K562 (cell line): ENCODE results near the gene HPRT1. TPM values are rescaled to one million over a fixed set of nuclear protein-coding genes. Genes with fewer than 3 reads are reported as not detected.

Experiments used
- ATAC-seq: fragments of 200-7000 bp; cut with Tn5 transposase; 3 replicates; pipeline ENCODE4 v1.9.1; 2020; ENCODE audit warnings: moderate library complexity
- BruUV-seq: library from RNA; stranded (reverse); fragments of 400-500 nt; replicated peaks from 2 replicates; lab custom pipeline; 2021; lab: Mats Ljungman, UMichigan
- CTCF ChIA-PET: fragments of 300-600 bp; formaldehyde crosslinking; extraction: SDS; loops from one replicate; lab custom pipeline; 2021; ENCODE audit warnings: low intra/inter-chr PET ratio; lab: Yijun Ruan, JAX
- POLR2A ChIA-PET: fragments of 300-600, 350-650 bp; sonication (Branson Sonifier 250); formaldehyde crosslinking; extraction: SDS; loops from one replicate; lab custom pipeline; 2021; ENCODE audit warnings: antibody characterized with exemption, inconsistent platforms; lab: Yijun Ruan, JAX
- DNase-seq, 4 experiments: peaks; one replicate each; pipeline versions ENCODE4 v3.0.0 to v3.0.0-alpha.2; 2011 to 2018; ENCODE audit warnings: low spot score in 3 of 4, mixed read lengths in 3 of 4; ENCODE audit errors: extremely low read depth in 1 of 4
- FAIRE-seq: peaks from 2 replicates; lab custom pipeline; 2011; peaks lifted over from hg19 to GRCh38; lab: Jason Lieb, UNC
- H2AFZ ChIP-seq: 2 replicates; pipeline ENCODE4 v1.6.0; 2011; ENCODE audit warnings: low read depth, low read length, control low read depth, inconsistent platforms
- H3K27ac ChIP-seq: fragments of 200-600 bp; 3 replicates; pipeline ENCODE4 v1.8.0; 2011; ENCODE audit warnings: low read depth, mild to moderate bottlenecking, control low read depth, inconsistent platforms, low read length, moderate library complexity, mixed read lengths; ENCODE audit errors: extremely low read depth
- H3K27me3 ChIP-seq, 2 experiments: fragments of 300-600 bp in 1 of 2; 2 replicates in 1 of 2; 3 replicates in 1 of 2; pipeline versions ENCODE4 v1.6.0 to v1.8.0; 2011; ENCODE audit warnings: inconsistent platforms in 2 of 2, low read length in 2 of 2, mild to moderate bottlenecking in 1 of 2, mixed read lengths in 1 of 2, moderate library complexity in 1 of 2; ENCODE audit not compliant: control insufficient read depth in 2 of 2, insufficient read depth in 2 of 2
- H3K36me3 ChIP-seq: fragments of 300-600 bp; 3 replicates; pipeline ENCODE4 v1.8.0; 2011; ENCODE audit warnings: mild to moderate bottlenecking, low read length, inconsistent platforms; ENCODE audit not compliant: control insufficient read depth, insufficient read depth
- H3K4me1 ChIP-seq, 2 experiments: fragments of 200-600 bp in 1 of 2; replicated peaks in 1 of 2; 2 replicates in 1 of 2; 3 replicates in 1 of 2; pipeline versions ENCODE4 v1.5.1 to v1.8.0; 2011; ENCODE audit warnings: inconsistent platforms in 2 of 2, low read length in 2 of 2, mild to moderate bottlenecking in 1 of 2, mixed read lengths in 1 of 2, moderate library complexity in 1 of 2; ENCODE audit not compliant: control insufficient read depth in 2 of 2, insufficient read depth in 2 of 2
- H3K4me2 ChIP-seq: 2 replicates; pipeline ENCODE4 v1.6.1; 2011; ENCODE audit warnings: low read length, control low read depth, inconsistent platforms, mixed read lengths; ENCODE audit not compliant: insufficient read depth
- H3K4me3 ChIP-seq: fragments of 200-600 bp; sonication (generic), shearing (Covaris generic); 2 replicates; pipeline ENCODE4 v1.5.1; 2016; ENCODE audit warnings: control low read depth, inconsistent platforms
- H3K79me2 ChIP-seq: fragments of 200-600 bp; 3 replicates; pipeline ENCODE4 v1.8.0; 2011; ENCODE audit warnings: low read length, inconsistent platforms; ENCODE audit not compliant: control insufficient read depth, insufficient read depth
- H3K9ac ChIP-seq, 2 experiments: 2 replicates each; pipeline versions ENCODE4 v1.6.0 to v1.6.1; 2011; ENCODE audit warnings: low read depth in 2 of 2, low read length in 2 of 2, control low read depth in 1 of 2, inconsistent platforms in 1 of 2, mild to moderate bottlenecking in 1 of 2, mixed read lengths in 1 of 2; ENCODE audit not compliant: insufficient read depth in 1 of 2
- H3K9me1 ChIP-seq: one replicate; pipeline ENCODE4 v1.6.0; 2011; ENCODE audit warnings: inconsistent platforms, mild to moderate bottlenecking, low read length, moderate library complexity; ENCODE audit not compliant: control insufficient read depth, insufficient read depth
- H3K9me3 ChIP-seq: replicated peaks from 2 replicates; pipeline ENCODE4 v1.5.1; 2011; ENCODE audit warnings: low read depth, low read length, inconsistent platforms; ENCODE audit not compliant: control insufficient read depth, insufficient read depth
- H4K20me1 ChIP-seq: replicated peaks from 2 replicates; pipeline ENCODE4 v1.6.1; 2011; ENCODE audit warnings: low read length, inconsistent platforms, mixed read lengths; ENCODE audit not compliant: control insufficient read depth, insufficient read depth
- CEBPG ChIP-seq, 3 experiments: fragments of 200-800 bp in 1 of 3; sonication (Bioruptor generic) in 1 of 3; sonication (generic) in 1 of 3; formaldehyde crosslinking in 1 of 3; IDR thresholded peaks in 2 of 3; conservative IDR thresholded peaks in 1 of 3; 2 replicates each; pipeline versions ENCODE4 v1.6.1 to v1.8.0; 2016 to 2022; ENCODE audit warnings: missing compliant biosample characterization in 2 of 3, missing genetic modification characterization in 2 of 3, mild to moderate bottlenecking in 1 of 3, missing genetic modification reagents in 1 of 3
- DPF2 ChIP-seq: fragments of 450-650 bp; IDR thresholded peaks from 2 replicates; pipeline ENCODE4 v1.6.1; 2016
- ELK1 ChIP-seq: sonication (generic); formaldehyde crosslinking; IDR thresholded peaks from 2 replicates; pipeline ENCODE4 v1.8.1; 2022; ENCODE audit warnings: missing genetic modification reagents
- EP400 ChIP-seq: fragments of 450-650 bp; IDR thresholded peaks from 2 replicates; pipeline ENCODE4 v1.6.1; 2017; ENCODE audit warnings: antibody characterized with exemption, mild to moderate bottlenecking, moderate library complexity
- ESRRB ChIP-seq: fragments of 250-450 bp; sonication (Bioruptor Pico); IDR thresholded peaks from 2 replicates; pipeline ENCODE4 v1.5.0; 2020; ENCODE audit warnings: mild to moderate bottlenecking, moderate library complexity, borderline replicate concordance
- RBM34 ChIP-seq: fragments of 200-400 bp; formaldehyde crosslinking; IDR thresholded peaks from 2 replicates; pipeline ENCODE4 v1.6.1; 2018; ENCODE audit warnings: low read length, borderline replicate concordance; ENCODE audit not compliant: insufficient read depth
- SAP30 ChIP-seq: fragments of 200-600 bp; sonication (generic); IDR thresholded peaks from 2 replicates; pipeline ENCODE4 v1.6.1; 2012; ENCODE audit warnings: borderline replicate concordance, low read depth, mild to moderate bottlenecking, moderate library complexity, low read length, control low read depth, inconsistent platforms; ENCODE audit not compliant: insufficient read depth, poor library complexity, severe bottlenecking
- ZFP1 ChIP-seq: fragments of 450-650 bp; formaldehyde crosslinking; IDR thresholded peaks from 2 replicates; pipeline ENCODE4 v1.4.0; 2020; ENCODE audit warnings: mild to moderate bottlenecking, mixed read lengths
- ZNF263 ChIP-seq: sonication (generic); formaldehyde crosslinking; IDR thresholded peaks from 2 replicates; pipeline ENCODE4 v1.8.0; 2022; ENCODE audit warnings: mild to moderate bottlenecking, missing genetic modification reagents, borderline replicate concordance
- ZNF79 ChIP-seq: fragments of 250-450 bp; sonication (Bioruptor Pico); IDR thresholded peaks from 2 replicates; pipeline ENCODE4 v1.4.0; 2020; ENCODE audit warnings: low read depth, mild to moderate bottlenecking, moderate library complexity
- WGBS: fragments of 100-300 bp; shearing (Covaris generic); methylation state at CpG from one replicate; pipeline ENCODE4 v1.1.6; 2016; ENCODE audit warnings: low coverage, mixed read lengths; ENCODE audit not compliant: insufficient coverage; ENCODE audit errors: missing lambda C conversion rate; 5-methylcytosine and 5-hydroxymethylcytosine counted together
- in situ Hi-C: fragments of 300-500 bp; cut with MboI; formaldehyde crosslinking; loops from 4 replicates; pipeline ENCODE4 v1.15.0; 2018; ENCODE audit warnings: inconsistent platforms, mixed read lengths
- intact Hi-C: fragments of 100-400 bp; cut with micrococcal nuclease; formaldehyde crosslinking; loops from 2 replicates; pipeline ENCODE4 v1.14.2; 2022
- polyA plus RNA-seq, 8 experiments: library from polyadenylated mRNA; depleted of rRNA in 4 of 8; stranded (reverse) in 5 of 8; unstranded in 3 of 8; fragments of >200 nt; fragmentation: Nextera tagmentation in 2 of 8; fragmentation: Illumina TruSeq in 1 of 8; extraction: Ambion mirVana in 2 of 8; extraction: Trizol in 1 of 8; gene quantifications; 2 replicates each; pipeline versions ENCODE4 v1.2.1 to v1.2.3, GENCODE V29; 2011 to 2014; ENCODE audit warnings: inconsistent platforms in 1 of 8, missing spikeins in 1 of 8
- total RNA-seq, 7 experiments: library from RNA; depleted of rRNA in 6 of 7; stranded (reverse); fragments of >200 nt in 6 of 7; fragmentation: Illumina TruSeq in 2 of 7; extraction: Trizol in 2 of 7; gene quantifications; 2 replicates each; pipeline versions ENCODE4 v1.2.1 to v1.2.3, GENCODE V29; 2011 to 2021; ENCODE audit warnings: low replicate concordance in 1 of 7
- TF ChIP-seq, protein P1 (sequence below): IDR thresholded peaks from 2 replicates; pipeline ENCODE4 v1.6.1; 2014; ENCODE audit warnings: antibody characterized with exemption

HPRT1 gene
- total and polyA plus RNA-seq, 9 of the 15 experiments (the other 6 are each of a cell fraction or from before 2014, with no cell fraction given) = 24.4 to 158 (median 104) TPM

GRCh38 chrX:134431894-134432293 is 28.1 kb upstream of the HPRT1 start:
- TF ChIP-seq DPF2 (no peak), ZNF79 (CRISPR knock-in tag) (no peak), ZNF263 (CRISPR knock-in tag) (no peak), EP400 (no peak), ZFP1 (no peak), CEBPG (CRISPR knock-in tag; IDR thresholded peaks at IDR 0.05) (no peak), CEBPG (tag; conservative IDR thresholded peaks at IDR 0.05 in 1 of 2, IDR thresholded peaks at IDR 0.05 in 1 of 2) (no peak), RBM34 (no peak), ELK1 (no peak), SAP30 (no peak), ESRRB (CRISPR knock-in tag) (no peak)
- TF ChIP-seq, protein P1, sequence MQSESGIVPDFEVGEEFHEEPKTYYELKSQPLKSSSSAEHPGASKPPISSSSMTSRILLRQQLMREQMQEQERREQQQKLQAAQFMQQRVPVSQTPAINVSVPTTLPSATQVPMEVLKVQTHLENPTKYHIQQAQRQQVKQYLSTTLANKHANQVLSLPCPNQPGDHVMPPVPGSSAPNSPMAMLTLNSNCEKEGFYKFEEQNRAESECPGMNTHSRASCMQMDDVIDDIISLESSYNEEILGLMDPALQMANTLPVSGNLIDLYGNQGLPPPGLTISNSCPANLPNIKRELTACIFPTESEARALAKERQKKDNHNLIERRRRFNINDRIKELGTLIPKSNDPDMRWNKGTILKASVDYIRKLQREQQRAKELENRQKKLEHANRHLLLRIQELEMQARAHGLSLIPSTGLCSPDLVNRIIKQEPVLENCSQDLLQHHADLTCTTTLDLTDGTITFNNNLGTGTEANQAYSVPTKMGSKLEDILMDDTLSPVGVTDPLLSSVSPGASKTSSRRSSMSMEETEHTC = no peak
- BruUV-seq = no TSS peak
- Histone ChIP-seq H3K4me1 (no peaks in the 10 kb centered on the region), H3K9me1 (no peaks in the 10 kb centered on the region), H3K4me3 (no peak overlapping the region), H3K79me2 (no peaks in the 10 kb centered on the region), H2AFZ (no peak overlapping the region), H3K27me3 (no peaks in the 10 kb centered on the region), H3K4me2 (no peak overlapping the region), H3K36me3 (peaks cover 32% of the 10 kb centered on the region; the same call in 2 of the 3 replicates), H3K9ac (no peak overlapping the region), H3K27ac (no peak overlapping the region), H3K9me3 (no peaks in the 10 kb centered on the region), H4K20me1 (no peaks in the 10 kb centered on the region)
- intact Hi-C loops = no loop called here
- WGBS = 65% methylated on average over 2 of the region's 2 CpGs
- POLR2A ChIA-PET = interaction anchor here (0.5 kb wide), 1 partner anchor 16 kb away, joined by 3 read pairs; no protein-coding TSS in a partner anchor
- in situ Hi-C loops = no loop called here
- CTCF ChIA-PET = no interaction called here
- FAIRE-seq (no peak), ATAC-seq (no peak), DNase-seq (no peak)
